Bone marrow (tissue), 2 donors: ENCODE measurements around the gene MNS1.
"Not testable (repeated sequence)": the region's sequence is repeated elsewhere in the genome, so short reads cannot be mapped to it uniquely, and the experiment has no call there.

ENCODE experiments used
- DNase-seq, 2 donors: peaks; one replicate each; lab custom pipeline; 2025; lab: John Stamatoyannopoulos, UW

Gene MNS1

GRCh38 chr15:56454836-56455235, 10.1 kb downstream of the MNS1 start:
- no peak for DNase-seq

DNA sequence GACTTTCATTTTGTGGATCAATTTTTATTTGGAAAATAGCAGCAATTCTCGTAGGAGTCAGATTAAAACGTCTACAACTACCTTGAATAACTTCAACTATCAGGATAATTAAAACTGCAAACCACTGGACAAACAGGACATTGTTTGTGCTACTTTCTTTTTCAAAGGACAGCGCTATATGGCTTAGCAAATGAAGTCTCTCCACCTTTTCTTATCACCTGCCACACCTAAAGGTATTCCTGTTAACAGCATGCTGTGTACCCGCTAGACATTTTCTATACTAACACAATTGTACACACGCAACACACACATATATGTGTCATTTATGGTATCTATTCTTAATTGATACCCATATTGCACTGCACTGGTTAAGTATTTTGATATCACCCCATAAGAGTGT, 19.2 kb downstream of the MNS1 start:
- no peak for DNase-seq

GRCh38 chr15:56442354-56442753, 22.6 kb downstream of the MNS1 start:
- DNase-seq: no peak

GRCh38 chr15:56440214-56440770, 24.6 kb downstream of the MNS1 start:
- DNase-seq: no peak

GRCh38 chr15:56432304-56432703, 32.6 kb downstream of the MNS1 start:
- DNase-seq: no peak

DNA sequence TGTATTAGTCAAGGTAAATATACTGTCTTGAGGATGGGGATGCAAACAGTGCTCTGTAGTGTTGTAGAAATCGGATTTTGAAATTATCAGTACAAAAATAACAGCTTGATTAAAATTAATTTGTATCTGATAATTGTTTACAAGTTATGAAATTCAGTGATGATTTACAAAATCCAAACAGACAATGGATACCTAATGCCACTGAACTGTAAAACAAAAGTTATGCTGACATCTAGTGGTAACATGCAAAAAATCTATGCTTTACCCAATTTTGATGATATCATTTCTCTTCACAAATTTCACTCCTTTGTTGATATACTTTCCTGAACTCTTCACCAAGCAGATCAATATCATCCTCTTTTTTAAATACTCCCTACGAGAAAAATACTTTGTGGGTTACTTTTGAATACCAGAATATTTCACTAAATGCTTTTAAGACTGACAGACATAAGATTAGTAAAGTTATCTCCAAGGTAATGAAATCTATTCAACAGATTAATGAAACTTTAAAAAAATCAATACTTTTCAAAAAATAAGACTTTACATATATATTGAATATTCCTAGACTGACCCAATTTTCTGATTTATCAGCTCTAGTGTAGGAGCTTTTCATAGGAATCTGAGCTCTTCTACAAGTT, 36.0 kb downstream of the MNS1 start:
- peak in 1 of 2 donors; percentile 27 for DNase-seq

GRCh38 chr15:56425976-56426375, 39.0 kb downstream of the MNS1 start:
- DNase-seq: no peak

GRCh38 chr15:56425276-56425675, 39.7 kb downstream of the MNS1 start:
- no peak for DNase-seq

GRCh38 chr15:56413114-56413733, 51.7 kb downstream of the MNS1 start:
- DNase-seq: not testable (repeated sequence)

- DNase-seq: no peak
Measured at GRCh38 chr15:56411122-56411749, 53.7 kb downstream of the MNS1 start.

DNA sequence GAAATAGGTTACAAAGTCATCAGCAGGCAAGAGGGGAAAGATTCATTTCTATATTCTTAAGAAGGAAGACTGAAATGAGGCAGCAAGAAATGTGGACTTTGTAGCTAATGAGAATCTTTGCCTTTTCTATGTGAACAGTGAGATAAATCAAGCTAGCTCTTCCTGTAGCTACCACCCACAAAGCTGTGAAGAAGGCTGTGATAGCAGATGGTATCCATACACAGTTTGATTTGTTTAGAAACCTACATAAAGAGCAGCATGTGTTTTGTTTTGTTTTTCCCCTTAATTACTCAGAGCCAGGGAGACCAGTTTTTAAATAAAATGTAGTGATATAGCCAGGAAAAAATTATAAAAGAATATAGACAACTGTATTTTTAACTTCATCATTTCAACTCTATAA, 54.2 kb downstream of the MNS1 start:
- DNase-seq: no peak

- DNase-seq: not testable (repeated sequence)
Measured at GRCh38 chr15:56399209-56399608, 65.7 kb downstream of the MNS1 start.

DNA sequence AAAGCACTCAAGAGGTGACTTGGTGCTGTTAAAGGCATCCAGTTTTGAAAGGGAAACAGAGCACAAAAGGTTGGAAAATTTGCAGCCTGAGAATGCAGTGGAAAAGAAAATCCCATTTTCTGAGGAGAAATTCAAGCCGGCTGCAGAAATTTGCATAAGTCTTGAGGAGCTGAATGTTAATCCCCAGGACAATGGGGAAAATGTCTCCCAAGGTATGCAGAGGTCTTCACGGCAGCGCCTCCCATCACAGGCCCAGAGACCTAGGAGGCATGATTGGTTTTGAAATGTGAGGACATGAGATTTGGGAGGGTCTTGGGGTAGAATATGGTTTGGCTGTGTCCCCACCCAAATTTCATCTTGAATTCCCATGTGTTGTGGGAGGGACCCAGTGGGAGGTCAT, 67.6 kb downstream of the MNS1 start:
- not testable (repeated sequence) for DNase-seq

- no peak for DNase-seq
Measured at GRCh38 chr15:56394909-56395308, 70.0 kb downstream of the MNS1 start.

- no peak for DNase-seq
Measured at GRCh38 chr15:56393277-56393676, 71.7 kb downstream of the MNS1 start.

GRCh38 chr15:56390739-56391267, 74.1 kb downstream of the MNS1 start:
- DNase-seq: no peak

GRCh38 chr15:56385908-56386307, 79.0 kb downstream of the MNS1 start:
- no peak for DNase-seq

GRCh38 chr15:56383010-56383409, 81.9 kb downstream of the MNS1 start:
- DNase-seq: no peak
